ENCODE results near the gene SLC35F1.

DNA sequence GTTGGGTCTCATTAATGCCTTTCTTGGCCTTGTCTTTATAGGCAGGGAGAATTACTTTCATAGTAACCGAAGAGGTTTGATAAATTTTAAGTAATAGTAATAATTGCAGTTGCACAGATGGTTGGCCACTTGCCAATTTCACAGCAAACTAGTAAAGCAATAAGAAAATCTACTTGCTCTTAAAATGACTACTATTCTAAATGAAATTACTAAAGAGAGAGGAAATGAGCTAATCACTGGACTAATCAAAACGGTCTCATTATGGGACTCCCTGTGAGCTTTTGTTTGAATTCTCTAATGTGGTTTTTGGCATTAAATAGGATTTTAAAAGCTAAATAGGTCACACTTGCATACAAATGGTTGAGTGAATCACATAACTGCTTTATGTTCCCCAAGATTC lies 413.6 kb downstream of the SLC35F1 start:
- TF ChIP-seq SUZ12 (IDR thresholded peaks at IDR 0.05; ENCODE audit: extremely low read depth, insufficient read depth, insufficient read length) (no peak), YY1 (IDR thresholded peaks at IDR 0.05; ENCODE audit: insufficient read depth, insufficient read length) (no peak)
